ENCODE data around the gene PPARD. TPM values are rescaled to one million over a fixed set of nuclear protein-coding genes. Genes with fewer than 3 reads are reported as not detected.

The PPARD gene
- total RNA-seq, 1 donor from 2014 or later: 4.9 TPM

DNA sequence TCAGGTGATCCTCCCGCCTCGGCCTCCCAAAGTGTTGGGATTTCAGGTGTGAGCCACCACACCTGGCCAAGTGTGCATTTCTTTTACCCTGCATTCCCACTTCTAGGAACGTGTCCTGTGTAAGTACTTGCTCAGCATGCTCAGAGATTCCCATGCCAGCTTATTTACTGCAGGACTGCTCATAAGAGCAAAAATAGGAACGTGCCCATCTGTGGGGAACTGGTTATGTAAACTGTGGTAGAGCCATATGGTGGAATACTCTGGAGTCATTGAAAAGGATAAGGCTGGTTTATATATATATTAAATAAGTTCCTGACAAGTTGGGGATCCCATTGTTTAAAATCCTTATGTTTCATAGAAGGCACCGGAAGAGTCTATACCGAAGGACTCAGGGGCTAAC is 71.6 kb downstream of the PPARD start:
- H3K27ac Mint-ChIP-seq: no peak overlapping the region
- no peak for DNase-seq (ENCODE audit: low spot score)

DNA sequence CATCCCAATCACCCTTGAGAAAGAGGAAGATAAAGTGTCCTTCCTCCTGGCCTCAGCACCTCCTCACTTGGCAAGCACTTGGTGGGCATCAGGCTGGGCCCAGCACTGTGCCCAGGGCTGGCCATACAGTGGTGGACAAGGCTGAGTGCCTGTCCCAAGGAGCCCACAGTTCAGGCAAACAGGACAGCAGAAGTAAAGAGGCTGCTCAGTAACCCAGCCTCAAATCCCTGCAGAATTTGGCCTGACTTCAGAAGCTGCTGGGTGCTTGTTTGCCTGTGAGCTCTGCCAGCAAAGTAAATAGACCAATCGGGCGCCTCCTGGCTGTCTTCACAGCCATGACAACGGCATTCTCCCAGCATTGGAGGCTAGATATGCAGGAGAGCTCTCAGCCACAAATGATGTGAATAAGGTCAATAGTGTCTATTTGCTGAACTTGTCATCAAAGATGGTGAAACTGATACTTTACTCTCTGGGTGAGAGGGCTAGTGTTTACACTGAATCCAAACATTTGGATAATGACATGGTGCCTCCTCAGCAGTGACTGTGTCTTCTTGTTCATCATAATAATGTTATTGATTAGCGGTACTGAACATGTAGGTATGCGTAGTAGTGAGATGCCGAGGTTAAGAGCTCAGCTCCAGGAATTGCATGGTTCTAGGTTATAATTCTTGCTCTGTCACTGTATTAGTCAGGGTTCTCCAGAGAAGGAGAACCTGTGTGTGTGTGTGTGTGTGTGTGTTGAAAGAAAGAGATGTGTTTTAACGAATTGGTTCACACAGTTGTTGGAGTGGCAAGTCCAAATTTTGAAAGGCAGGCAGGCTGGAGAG is 72.9 kb downstream of the PPARD start:
- peaks cover 4% of the 10 kb centered on the region for H3K4me1 Mint-ChIP-seq
- H3K9me3 Mint-ChIP-seq: no peaks in the 10 kb centered on the region
- Histone ChIP-seq H4K20me1 (ENCODE audit: low read depth) (no peaks in the 10 kb centered on the region), H3K4me2 (no peak overlapping the region), H3F3A (ENCODE audit: low read depth) (no peaks in the 10 kb centered on the region), H3K36me3 (no peaks in the 10 kb centered on the region), H3K27ac (no peak overlapping the region), H2AFZ (replicated peaks) (no peak overlapping the region), H3K9ac (no peak overlapping the region), H3K4me3 (no peak overlapping the region), H3K79me2 (ENCODE audit: low read depth) (no peaks in the 10 kb centered on the region), H3K9me3 (ENCODE audit: low read depth) (no peaks in the 10 kb centered on the region), H3K27me3 (no peaks in the 10 kb centered on the region), H3K4me1 (no peaks in the 10 kb centered on the region)
- H3K27me3 Mint-ChIP-seq (ENCODE audit: insufficient read depth, low read depth): peaks cover 11% of the 10 kb centered on the region
- TF ChIP-seq EZH2phosphoT487 (IDR thresholded peaks at IDR 0.05): no peak
- TF ChIP-seq, protein P1, sequence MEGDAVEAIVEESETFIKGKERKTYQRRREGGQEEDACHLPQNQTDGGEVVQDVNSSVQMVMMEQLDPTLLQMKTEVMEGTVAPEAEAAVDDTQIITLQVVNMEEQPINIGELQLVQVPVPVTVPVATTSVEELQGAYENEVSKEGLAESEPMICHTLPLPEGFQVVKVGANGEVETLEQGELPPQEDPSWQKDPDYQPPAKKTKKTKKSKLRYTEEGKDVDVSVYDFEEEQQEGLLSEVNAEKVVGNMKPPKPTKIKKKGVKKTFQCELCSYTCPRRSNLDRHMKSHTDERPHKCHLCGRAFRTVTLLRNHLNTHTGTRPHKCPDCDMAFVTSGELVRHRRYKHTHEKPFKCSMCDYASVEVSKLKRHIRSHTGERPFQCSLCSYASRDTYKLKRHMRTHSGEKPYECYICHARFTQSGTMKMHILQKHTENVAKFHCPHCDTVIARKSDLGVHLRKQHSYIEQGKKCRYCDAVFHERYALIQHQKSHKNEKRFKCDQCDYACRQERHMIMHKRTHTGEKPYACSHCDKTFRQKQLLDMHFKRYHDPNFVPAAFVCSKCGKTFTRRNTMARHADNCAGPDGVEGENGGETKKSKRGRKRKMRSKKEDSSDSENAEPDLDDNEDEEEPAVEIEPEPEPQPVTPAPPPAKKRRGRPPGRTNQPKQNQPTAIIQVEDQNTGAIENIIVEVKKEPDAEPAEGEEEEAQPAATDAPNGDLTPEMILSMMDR (IDR thresholded peaks at IDR 0.05): peak; percentile 65
- H3K36me3 Mint-ChIP-seq: peaks cover 16% of the 10 kb centered on the region
- no peak overlapping the region for H3K27ac Mint-ChIP-seq
- no peak overlapping the region for H3K4me3 Mint-ChIP-seq
- DNase-seq (ENCODE audit: low spot score): peak; percentile 80

More for the DNA sequence above, 71.6 kb downstream of the PPARD start:
- Histone ChIP-seq H2AFZ (replicated peaks) (no peak overlapping the region), H3K27ac (no peak overlapping the region), H3K79me2 (ENCODE audit: low read depth) (no peaks in the 10 kb centered on the region), H4K20me1 (ENCODE audit: low read depth) (no peaks in the 10 kb centered on the region), H3K9me3 (ENCODE audit: low read depth) (no peaks in the 10 kb centered on the region), H3K9ac (no peak overlapping the region), H3K4me2 (no peak overlapping the region), H3F3A (ENCODE audit: low read depth) (no peaks in the 10 kb centered on the region), H3K4me3 (no peak overlapping the region), H3K4me1 (no peaks in the 10 kb centered on the region), H3K27me3 (no peaks in the 10 kb centered on the region), H3K36me3 (no peaks in the 10 kb centered on the region)
- Mint-ChIP-seq H3K4me1 (peaks cover 6% of the 10 kb centered on the region), H3K9me3 (no peaks in the 10 kb centered on the region), H3K36me3 (peaks cover 16% of the 10 kb centered on the region), H3K4me3 (no peak overlapping the region), H3K27me3 (ENCODE audit: insufficient read depth, low read depth) (peaks cover 11% of the 10 kb centered on the region)
- TF ChIP-seq, protein P1 (IDR thresholded peaks at IDR 0.05): no peak
- TF ChIP-seq EZH2 (IDR thresholded peaks at IDR 0.05) (no peak), EZH2phosphoT487 (IDR thresholded peaks at IDR 0.05) (no peak)

DNA sequence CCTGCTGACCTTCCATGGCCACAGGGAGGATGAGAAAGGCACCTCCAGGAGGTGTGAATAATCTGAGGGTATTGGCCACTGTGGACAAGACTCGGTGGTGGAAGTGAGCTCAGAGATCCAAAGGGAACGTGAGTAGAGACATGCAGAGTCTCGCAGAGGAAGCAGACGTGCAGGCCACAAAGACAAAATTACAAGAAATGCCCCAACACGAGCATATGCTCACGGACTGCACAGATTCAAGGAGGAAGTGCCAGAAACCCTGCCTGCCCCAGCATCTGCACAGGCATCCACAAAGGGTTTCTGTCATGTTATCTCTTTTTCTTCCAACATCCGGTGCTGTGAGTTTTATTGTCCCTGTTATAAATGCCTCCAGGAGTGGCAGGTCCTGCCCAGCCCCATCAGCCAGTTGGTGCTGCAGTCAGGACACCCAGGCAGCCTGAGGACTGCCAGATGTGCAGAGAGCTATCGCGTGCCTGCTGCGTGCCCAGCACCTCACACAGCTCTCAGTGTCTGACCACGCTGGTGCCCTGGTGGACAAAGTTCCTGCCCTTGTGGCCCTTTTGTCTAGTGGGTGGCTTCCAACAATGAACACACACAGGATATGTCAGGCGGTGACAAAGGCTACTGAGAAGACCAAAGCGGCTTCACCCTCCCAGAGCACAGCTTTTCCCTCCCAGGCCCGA is 75.8 kb downstream of the PPARD start:
- TF ChIP-seq EZH2 (IDR thresholded peaks at IDR 0.05): no peak
- TF ChIP-seq, protein P1 (IDR thresholded peaks at IDR 0.05): no peak
- TF ChIP-seq EZH2phosphoT487 (IDR thresholded peaks at IDR 0.05): no peak
- H3K4me1 ChIP-seq: no peaks in the 10 kb centered on the region
- no peak overlapping the region for H3K4me3 Mint-ChIP-seq
- no peak overlapping the region for H3K4me3 ChIP-seq
- no peak overlapping the region for H3K9ac ChIP-seq
- no peaks in the 10 kb centered on the region for H3K36me3 ChIP-seq
- H4K20me1 ChIP-seq (ENCODE audit: low read depth): no peaks in the 10 kb centered on the region
- no peaks in the 10 kb centered on the region for H3K9me3 ChIP-seq (ENCODE audit: low read depth)
- H3K27me3 Mint-ChIP-seq (ENCODE audit: insufficient read depth, low read depth): peaks cover 8% of the 10 kb centered on the region
- H3K27me3 ChIP-seq: no peaks in the 10 kb centered on the region
- no peaks in the 10 kb centered on the region for H3K79me2 ChIP-seq (ENCODE audit: low read depth)
- no peaks in the 10 kb centered on the region for H3K9me3 Mint-ChIP-seq
- no peak for DNase-seq (ENCODE audit: low spot score)
- H3K36me3 Mint-ChIP-seq: peaks cover 7% of the 10 kb centered on the region
- H3K27ac ChIP-seq: no peak overlapping the region
- H3K4me2 ChIP-seq: no peak overlapping the region
- peaks cover 4% of the 10 kb centered on the region for H3K4me1 Mint-ChIP-seq
- H3K27ac Mint-ChIP-seq: no peak overlapping the region
- H2AFZ ChIP-seq (replicated peaks): no peak overlapping the region
- H3F3A ChIP-seq (ENCODE audit: low read depth): no peaks in the 10 kb centered on the region
